ENCODE data around the gene VAT1L. TPM values are rescaled to one million over a fixed set of nuclear protein-coding genes. Genes with fewer than 3 reads are reported as not detected.

Gene VAT1L
- polyA plus RNA-seq, 1 of the 3 experiments (the other 2 are of a cell fraction), result 52.5 TPM

DNA sequence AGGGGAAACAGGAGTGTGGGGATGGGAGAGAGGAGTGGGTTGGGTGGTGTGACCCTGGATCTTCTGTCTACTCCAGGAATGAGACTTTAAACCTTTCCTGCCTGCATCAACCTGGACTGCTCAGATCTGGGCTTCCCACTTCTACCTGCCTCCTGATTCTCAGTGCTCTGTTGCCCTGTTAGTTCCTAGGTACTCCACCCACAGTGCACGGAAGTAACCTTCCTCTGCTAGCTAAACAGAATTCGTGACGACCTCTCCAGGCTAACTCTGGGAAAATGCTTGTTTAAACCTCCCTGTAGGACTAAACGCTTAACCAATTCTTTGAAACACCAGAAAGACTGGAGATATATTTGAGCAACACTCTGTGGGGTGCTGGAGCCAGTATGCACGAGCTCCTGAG is 150.5 kb downstream of the VAT1L start:
- 100% methylated on average over 5 of the region's 5 CpGs for WGBS (ENCODE audit: low lambda C conversion rate)
- TF ChIP-seq EZH2phosphoT487 (IDR thresholded peaks at IDR 0.05; ENCODE audit: borderline replicate concordance, low read depth) (no peak), SMC3 (IDR thresholded peaks at IDR 0.05; ENCODE audit: low read depth, low read length) (no peak), FOSL2 (IDR thresholded peaks at IDR 0.05; ENCODE audit: borderline replicate concordance, low read depth) (no peak), RFX5 (IDR thresholded peaks at IDR 0.05; ENCODE audit: low read length) (no peak), EP300 (IDR thresholded peaks at IDR 0.05; ENCODE audit: borderline replicate concordance in 1 of 2, low read depth in 1 of 2, low read length in 1 of 2) (no peak), ELF1 (IDR thresholded peaks at IDR 0.05) (no peak), NFIC (IDR thresholded peaks at IDR 0.05; ENCODE audit: borderline replicate concordance) (no peak), FOXM1 (IDR thresholded peaks at IDR 0.05; ENCODE audit: low read depth) (no peak), USF1 (IDR thresholded peaks at IDR 0.05; ENCODE audit: borderline replicate concordance, low read depth) (no peak), GATA2 (CRISPR knock-in tag; IDR thresholded peaks at IDR 0.05) (no peak), GABPA (IDR thresholded peaks at IDR 0.05; ENCODE audit: low read depth) (no peak)
- TF ChIP-seq, protein P1, sequence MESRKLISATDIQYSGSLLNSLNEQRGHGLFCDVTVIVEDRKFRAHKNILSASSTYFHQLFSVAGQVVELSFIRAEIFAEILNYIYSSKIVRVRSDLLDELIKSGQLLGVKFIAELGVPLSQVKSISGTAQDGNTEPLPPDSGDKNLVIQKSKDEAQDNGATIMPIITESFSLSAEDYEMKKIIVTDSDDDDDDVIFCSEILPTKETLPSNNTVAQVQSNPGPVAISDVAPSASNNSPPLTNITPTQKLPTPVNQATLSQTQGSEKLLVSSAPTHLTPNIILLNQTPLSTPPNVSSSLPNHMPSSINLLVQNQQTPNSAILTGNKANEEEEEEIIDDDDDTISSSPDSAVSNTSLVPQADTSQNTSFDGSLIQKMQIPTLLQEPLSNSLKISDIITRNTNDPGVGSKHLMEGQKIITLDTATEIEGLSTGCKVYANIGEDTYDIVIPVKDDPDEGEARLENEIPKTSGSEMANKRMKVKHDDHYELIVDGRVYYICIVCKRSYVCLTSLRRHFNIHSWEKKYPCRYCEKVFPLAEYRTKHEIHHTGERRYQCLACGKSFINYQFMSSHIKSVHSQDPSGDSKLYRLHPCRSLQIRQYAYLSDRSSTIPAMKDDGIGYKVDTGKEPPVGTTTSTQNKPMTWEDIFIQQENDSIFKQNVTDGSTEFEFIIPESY (IDR thresholded peaks at IDR 0.05; ENCODE audit: borderline replicate concordance, low read depth), result no peak
- TF ChIP-seq, protein P2, sequence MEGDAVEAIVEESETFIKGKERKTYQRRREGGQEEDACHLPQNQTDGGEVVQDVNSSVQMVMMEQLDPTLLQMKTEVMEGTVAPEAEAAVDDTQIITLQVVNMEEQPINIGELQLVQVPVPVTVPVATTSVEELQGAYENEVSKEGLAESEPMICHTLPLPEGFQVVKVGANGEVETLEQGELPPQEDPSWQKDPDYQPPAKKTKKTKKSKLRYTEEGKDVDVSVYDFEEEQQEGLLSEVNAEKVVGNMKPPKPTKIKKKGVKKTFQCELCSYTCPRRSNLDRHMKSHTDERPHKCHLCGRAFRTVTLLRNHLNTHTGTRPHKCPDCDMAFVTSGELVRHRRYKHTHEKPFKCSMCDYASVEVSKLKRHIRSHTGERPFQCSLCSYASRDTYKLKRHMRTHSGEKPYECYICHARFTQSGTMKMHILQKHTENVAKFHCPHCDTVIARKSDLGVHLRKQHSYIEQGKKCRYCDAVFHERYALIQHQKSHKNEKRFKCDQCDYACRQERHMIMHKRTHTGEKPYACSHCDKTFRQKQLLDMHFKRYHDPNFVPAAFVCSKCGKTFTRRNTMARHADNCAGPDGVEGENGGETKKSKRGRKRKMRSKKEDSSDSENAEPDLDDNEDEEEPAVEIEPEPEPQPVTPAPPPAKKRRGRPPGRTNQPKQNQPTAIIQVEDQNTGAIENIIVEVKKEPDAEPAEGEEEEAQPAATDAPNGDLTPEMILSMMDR (IDR thresholded peaks at IDR 0.05), result no peak
- Histone ChIP-seq H3K4me1 (ENCODE audit: control insufficient read depth in 1 of 2, insufficient read depth in 2 of 2, low read depth in 1 of 2, low read length in 1 of 2) (no peaks in the 10 kb centered on the region), H4K20me1 (ENCODE audit: insufficient read depth) (no peaks in the 10 kb centered on the region), H3K36me3 (replicated peaks in 1 of 2; ENCODE audit: control insufficient read depth in 1 of 2, insufficient read depth in 2 of 2, low read length in 1 of 2) (no peaks in the 10 kb centered on the region), H3K27me3 (ENCODE audit: insufficient read depth) (no peaks in the 10 kb centered on the region), H3K79me2 (ENCODE audit: insufficient read depth) (no peaks in the 10 kb centered on the region), H2AFZ (ENCODE audit: low read depth) (no peak overlapping the region), H3K27ac (ENCODE audit: low read depth in 2 of 2, low read length in 1 of 2) (no peak overlapping the region), H3F3A (replicated peaks; ENCODE audit: insufficient read depth) (peaks cover 6% of the 10 kb centered on the region), H3K9me2 (no peaks in the 10 kb centered on the region), H3K9ac (no peak overlapping the region), H3K4me3 (ENCODE audit: low read depth in 2 of 2, low read length in 1 of 2) (no peak overlapping the region), H3K9me3 (no peaks in the 10 kb centered on the region), H3K4me2 (no peak overlapping the region)
- ChIA-PET POLR2A (no interaction called here), CTCF (interaction anchor here (1.7 to 2.5 kb wide), 2 partner anchors 12 to 215 kb away, joined by 5 to 17 read pairs; no protein-coding TSS in a partner anchor)
- no peak for DNase-seq

- H3K27ac ChIP-seq (ENCODE audit: low read depth in 2 of 2, low read length in 1 of 2), result no peak overlapping the region
- no peaks in the 10 kb centered on the region for H4K20me1 ChIP-seq (ENCODE audit: insufficient read depth)
- peaks cover 6% of the 10 kb centered on the region for H3F3A ChIP-seq (replicated peaks; ENCODE audit: insufficient read depth)
- H3K9me2 ChIP-seq, result no peaks in the 10 kb centered on the region
- WGBS (ENCODE audit: low lambda C conversion rate), result 89% methylated on average over 1 of the region's 1 CpG
- H3K4me3 ChIP-seq (ENCODE audit: low read depth in 2 of 2, low read length in 1 of 2), result no peak overlapping the region
- no peaks in the 10 kb centered on the region for H3K4me1 ChIP-seq (ENCODE audit: control insufficient read depth in 1 of 2, insufficient read depth in 2 of 2, low read depth in 1 of 2, low read length in 1 of 2)
- H3K36me3 ChIP-seq (replicated peaks in 1 of 2; ENCODE audit: control insufficient read depth in 1 of 2, insufficient read depth in 2 of 2, low read length in 1 of 2), result no peaks in the 10 kb centered on the region
- H2AFZ ChIP-seq (ENCODE audit: low read depth), result no peak overlapping the region
- no peaks in the 10 kb centered on the region for H3K9me3 ChIP-seq
- H3K79me2 ChIP-seq (ENCODE audit: insufficient read depth), result no peaks in the 10 kb centered on the region
- DNase-seq, result no peak
- no peak overlapping the region for H3K9ac ChIP-seq
- ChIA-PET POLR2A (no interaction called here), CTCF (interaction anchor here (1.3 to 2.5 kb wide), 4 partner anchors 11 to 216 kb away, joined by 3 to 17 read pairs (median 4); no protein-coding TSS in a partner anchor)
- H3K4me2 ChIP-seq, result no peak overlapping the region
- H3K27me3 ChIP-seq (ENCODE audit: insufficient read depth), result no peaks in the 10 kb centered on the region
- no peak for TF ChIP-seq EP300 (IDR thresholded peaks at IDR 0.05; ENCODE audit: borderline replicate concordance in 1 of 2, low read depth in 1 of 2, low read length in 1 of 2)
- TF ChIP-seq, protein P3, sequence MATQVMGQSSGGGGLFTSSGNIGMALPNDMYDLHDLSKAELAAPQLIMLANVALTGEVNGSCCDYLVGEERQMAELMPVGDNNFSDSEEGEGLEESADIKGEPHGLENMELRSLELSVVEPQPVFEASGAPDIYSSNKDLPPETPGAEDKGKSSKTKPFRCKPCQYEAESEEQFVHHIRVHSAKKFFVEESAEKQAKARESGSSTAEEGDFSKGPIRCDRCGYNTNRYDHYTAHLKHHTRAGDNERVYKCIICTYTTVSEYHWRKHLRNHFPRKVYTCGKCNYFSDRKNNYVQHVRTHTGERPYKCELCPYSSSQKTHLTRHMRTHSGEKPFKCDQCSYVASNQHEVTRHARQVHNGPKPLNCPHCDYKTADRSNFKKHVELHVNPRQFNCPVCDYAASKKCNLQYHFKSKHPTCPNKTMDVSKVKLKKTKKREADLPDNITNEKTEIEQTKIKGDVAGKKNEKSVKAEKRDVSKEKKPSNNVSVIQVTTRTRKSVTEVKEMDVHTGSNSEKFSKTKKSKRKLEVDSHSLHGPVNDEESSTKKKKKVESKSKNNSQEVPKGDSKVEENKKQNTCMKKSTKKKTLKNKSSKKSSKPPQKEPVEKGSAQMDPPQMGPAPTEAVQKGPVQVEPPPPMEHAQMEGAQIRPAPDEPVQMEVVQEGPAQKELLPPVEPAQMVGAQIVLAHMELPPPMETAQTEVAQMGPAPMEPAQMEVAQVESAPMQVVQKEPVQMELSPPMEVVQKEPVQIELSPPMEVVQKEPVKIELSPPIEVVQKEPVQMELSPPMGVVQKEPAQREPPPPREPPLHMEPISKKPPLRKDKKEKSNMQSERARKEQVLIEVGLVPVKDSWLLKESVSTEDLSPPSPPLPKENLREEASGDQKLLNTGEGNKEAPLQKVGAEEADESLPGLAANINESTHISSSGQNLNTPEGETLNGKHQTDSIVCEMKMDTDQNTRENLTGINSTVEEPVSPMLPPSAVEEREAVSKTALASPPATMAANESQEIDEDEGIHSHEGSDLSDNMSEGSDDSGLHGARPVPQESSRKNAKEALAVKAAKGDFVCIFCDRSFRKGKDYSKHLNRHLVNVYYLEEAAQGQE (IDR thresholded peaks at IDR 0.05; ENCODE audit: low read depth, low read length), result no peak
- TF ChIP-seq TCF12 (IDR thresholded peaks at IDR 0.05), result no peak
- TF ChIP-seq, protein P4, sequence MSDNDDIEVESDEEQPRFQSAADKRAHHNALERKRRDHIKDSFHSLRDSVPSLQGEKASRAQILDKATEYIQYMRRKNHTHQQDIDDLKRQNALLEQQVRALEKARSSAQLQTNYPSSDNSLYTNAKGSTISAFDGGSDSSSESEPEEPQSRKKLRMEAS (IDR thresholded peaks at IDR 0.05; ENCODE audit: low read depth), result no peak
- TF ChIP-seq MEF2A (IDR thresholded peaks at IDR 0.05; ENCODE audit: borderline replicate concordance, low read depth), result no peak
- TF ChIP-seq TEAD4 (IDR thresholded peaks at IDR 0.05; ENCODE audit: borderline replicate concordance, insufficient read depth), result no peak
- TF ChIP-seq RXRA (IDR thresholded peaks at IDR 0.05; ENCODE audit: borderline replicate concordance, low read depth), result no peak
- no peak for TF ChIP-seq NRF1 (IDR thresholded peaks at IDR 0.05; ENCODE audit: low read depth, low read length)
Observed at GRCh38 chr16:77939968-77940367, 151.6 kb downstream of the VAT1L start.
